ENCODE data around the gene THSD8.

Gene THSD8

DNA sequence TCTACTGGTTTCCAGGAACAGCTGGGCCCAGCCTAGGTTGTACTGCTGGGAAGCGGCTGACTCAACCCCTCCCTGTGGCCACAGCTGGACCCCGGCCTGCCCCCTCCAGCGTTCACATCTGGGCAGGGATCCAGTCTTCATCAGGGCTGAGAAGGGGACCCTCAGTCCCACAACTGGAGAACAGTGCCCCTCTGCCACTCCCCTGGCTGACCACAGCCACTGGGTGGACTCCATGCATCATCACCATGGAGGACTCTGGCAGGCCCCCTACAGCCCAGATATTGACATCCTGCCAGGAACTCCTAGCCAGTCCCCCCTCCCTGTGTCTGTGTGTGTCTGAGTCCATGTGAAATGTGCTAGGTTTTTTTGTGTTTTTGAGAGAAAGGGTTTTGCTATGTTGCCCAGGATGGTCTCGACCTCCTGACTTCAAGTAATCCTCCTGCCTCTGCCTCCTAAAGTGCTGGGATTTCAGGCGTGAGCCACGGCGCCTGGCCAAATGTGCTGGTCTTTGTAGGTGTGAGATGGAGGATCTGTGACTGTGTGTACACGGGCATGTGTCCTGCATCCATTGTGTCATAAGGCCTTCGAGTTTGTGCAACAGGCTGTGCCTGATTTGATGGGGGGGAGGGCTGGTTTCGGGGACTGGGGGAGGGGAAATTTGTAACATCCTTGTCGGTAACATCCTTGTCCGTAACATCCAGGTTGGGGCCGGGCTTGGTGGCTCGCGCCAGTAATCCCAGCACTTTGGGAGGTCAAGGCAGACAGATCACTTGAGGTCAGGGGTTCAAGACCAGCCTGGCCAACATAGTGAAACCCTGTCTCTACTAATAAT lies 22.5 kb upstream of the THSD8 start:
- peak; percentile 74 for DNase-seq

DNA sequence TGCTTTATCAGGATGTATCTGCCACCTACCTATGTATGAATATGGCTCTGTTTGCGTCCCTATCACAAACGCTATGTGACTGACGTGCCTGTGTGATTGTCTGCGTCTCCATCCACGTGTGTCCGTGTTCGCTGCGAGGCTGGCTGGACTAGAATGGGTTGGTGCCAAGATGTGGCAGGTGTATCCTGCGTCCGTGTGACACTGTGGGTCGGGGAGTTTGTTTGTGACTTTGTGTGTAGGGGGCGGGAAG lies 19.8 kb upstream of the THSD8 start:
- no peak for DNase-seq

DNA sequence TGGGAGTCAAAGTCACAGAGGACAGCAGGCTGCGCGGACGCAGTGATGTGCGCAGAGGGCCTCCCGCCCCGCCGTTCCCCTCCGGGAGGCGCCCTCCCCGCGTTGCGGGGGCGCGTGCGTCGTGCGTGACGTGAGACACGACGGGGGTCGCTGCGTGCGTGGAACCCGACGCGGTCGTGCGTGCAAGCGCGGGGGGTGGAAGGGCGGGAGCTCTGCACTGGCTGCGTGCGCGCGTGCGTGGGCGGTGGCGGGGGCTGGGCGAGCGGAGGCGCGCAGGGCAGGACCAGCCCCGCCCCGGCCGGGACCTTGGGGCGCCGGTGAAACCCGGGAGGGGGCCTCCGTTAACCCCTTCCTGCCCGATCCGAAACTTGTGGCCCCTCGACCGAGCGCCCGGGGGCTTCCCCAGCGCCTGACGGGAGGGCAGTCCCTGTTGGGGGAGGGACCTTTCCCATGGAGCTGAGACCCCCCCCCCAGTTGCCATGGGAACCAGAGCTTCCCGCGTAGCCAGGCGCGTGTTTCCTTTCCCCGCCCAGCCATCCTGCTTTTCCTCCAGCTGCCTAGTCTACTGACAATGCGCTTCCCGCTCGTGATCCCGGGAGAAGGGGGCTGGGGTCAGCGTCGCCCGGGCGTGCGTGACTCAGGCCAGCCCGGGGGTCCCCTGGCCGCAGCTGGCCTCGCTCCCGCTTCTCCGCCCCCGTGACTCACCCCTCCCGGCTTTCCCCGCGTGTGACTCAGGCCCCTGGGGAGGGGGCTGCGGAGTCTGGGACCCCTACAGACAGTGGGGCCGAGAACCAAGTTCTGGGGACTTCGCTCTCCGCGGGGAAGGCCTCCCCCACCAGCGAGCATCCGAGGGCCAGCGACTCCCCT lies 19.2 kb upstream of the THSD8 start:
- peak; percentile 80 for DNase-seq

DNA sequence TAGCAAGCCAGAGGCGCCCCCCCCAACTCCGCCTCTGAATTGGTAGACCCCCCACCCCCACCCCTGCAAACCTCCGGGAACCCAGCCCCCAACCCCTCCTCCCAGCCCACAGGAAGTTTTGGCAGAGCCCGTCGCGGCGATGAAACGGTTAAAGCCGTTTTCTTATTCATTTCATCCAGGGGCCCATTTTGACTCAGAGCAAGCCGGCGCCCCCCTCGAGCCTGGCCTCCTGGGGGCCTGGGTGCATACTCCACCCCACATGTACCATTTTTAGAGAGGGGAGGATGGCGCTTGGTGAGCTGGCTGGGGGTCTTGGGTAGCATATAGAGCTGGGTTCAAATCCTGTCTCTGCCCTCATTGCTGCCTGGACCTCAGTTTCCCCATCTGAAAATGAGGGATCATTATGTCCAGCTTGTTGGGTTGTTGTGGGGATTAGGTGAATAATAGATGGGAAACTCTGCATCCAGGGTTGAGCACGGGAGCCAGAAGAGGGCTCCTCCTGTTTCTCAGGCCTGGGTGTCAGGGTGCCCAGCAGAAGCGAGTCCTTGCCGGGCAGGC lies 18.5 kb upstream of the THSD8 start:
- DNase-seq: no peak

DNA sequence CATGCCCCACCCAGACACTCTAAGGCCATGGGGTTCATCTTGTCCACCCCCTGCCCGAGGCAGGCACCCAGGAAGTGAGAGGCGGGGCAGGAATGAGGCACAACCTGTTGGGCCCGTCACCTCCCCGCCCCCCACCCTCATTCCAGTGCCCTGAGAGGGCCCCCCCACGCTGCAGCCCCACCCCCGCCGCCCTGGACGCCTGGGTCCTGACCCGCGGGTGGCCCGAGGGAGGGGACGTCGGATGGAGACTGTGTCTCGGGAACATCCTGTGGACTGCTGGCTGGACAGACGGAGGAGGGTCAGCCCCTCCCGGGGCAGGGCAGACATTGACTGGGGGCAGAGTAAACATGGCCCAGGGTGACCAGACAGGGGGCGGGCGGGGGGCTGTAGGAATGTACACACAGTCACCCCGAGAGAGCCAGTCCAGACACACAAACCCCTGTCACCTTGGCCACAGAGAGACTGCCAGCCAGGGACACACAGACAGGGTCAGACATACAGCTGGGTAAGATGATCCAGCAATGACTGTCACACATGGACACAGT lies 17.9 kb upstream of the THSD8 start:
- DNase-seq: peak; percentile 47

DNA sequence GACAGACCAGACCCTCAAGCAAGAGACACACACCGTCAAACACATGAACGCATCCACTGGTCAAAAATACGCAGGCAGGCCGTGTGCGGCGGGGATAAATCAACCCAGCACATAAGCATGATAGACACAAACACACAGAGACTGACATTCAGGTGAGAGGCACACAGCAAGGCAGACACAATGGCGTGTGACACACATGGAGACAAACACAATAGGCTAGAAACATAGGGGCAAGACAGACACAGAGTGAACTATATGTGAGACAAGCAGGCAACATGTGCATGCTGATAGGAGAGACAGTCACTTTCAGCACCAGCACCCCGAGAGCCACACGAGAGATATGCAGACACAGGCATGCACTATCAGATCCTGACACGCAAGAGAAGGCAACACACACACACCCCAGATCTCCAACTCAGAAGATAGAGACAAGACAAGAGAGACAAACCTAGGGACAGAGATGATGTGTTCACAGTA lies 17.4 kb upstream of the THSD8 start:
- no peak for DNase-seq

DNA sequence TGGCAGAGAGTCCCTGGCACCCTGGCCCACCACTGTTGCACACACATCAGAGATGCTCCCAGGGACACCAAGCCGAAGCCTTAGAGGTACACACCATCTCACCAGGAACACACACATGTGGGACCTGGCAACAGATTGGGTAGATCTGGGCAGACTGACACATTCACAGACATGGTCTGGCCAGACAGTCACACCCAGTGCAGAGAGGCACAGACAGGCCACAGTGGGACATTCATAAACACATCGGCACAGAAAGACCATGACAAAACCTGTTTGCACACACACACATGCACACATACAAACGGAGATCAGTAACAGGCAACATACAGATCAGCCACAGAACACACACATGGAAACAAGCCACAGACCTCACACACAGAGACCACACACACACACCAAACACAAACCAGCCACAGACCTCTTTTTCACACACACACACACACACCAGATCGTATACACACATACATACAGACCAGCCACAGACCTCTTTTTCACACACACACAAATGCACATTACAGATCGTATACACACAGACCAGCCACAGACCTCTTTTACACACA lies 16.9 kb upstream of the THSD8 start:
- DNase-seq: no peak

DNA sequence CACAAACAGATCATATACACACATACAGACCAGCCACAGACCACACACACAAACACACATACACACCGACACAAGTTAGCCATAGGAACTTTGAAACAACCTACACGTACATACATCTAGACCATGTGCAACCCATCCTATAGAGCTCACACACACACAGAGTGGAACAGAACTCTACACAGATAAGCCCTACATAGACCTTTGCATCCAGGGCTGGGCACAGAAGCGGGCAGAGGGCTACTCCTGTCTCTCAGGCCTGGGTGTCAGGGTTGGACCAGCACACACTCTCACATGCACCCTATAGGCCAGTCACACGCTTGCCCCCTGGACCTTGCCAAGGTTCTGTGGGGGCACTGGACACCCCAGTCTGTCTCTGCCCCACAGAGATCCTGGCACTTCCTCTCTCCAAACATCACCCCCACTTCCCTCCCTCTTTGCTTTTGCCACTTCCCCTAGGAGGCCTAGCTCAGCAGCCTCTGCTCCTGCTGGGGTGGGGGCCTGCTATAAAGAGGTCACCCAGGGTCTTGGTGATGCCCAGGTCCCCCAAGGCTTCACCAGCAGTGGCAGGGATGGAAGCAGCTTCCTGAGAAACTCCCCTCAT lies 16.3 kb upstream of the THSD8 start:
- no peak for DNase-seq

DNA sequence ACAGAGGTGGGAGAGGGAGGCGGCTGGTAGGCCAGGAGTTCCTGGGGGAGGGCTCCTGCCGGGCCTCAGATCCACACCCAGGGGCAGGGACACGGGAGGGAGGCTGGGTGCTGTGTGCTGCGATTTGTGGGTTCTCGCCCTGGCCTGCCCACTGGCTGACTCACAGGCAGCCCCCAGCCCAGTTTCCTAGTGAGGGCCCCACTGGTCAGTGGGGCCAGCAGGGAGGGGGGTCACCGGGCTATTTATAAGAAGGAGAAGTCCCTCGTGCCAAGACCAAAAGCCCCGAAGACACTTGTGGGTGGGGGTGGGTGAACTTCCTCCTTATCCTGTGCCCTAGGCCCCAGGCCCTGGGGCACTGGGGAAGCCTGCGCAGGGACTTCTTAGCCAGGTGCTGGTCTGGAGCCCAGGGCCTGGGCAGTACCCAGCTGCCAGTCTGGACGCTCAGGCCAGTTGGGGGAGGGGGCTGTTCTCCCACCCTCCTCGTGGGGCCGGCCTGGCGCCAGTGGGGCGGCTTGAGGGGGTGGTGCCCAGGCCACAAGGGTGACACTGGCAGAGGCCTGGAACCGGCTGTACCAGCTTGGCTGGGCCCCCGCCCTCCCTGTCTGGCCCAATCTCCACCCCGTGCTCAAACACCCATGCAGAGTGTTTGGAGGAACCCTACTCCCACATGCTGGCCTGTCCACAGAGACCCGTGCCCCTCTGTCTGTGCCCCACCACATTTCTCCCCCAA lies 15.6 kb upstream of the THSD8 start:
- DNase-seq: no peak

DNA sequence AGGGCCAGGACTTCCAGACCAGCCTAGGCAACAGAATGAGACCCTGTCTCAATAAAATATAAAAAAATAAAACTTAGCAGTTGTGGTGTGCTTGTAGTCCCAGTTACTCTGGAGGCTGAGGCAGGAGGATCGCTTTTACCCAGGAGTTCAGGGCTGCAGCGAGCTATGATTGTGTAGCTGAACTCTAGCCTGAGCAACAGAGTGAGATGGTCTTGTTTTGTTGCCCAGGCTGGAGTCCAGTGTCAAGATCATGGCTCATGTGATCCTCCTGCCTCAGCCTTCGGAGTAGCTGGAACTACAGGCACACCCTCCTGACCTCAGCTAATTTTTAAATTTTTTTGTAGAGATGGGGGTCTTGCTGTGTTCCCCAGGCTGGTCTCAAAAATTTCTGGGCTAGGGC lies 14.9 kb upstream of the THSD8 start:
- no peak for DNase-seq

DNA sequence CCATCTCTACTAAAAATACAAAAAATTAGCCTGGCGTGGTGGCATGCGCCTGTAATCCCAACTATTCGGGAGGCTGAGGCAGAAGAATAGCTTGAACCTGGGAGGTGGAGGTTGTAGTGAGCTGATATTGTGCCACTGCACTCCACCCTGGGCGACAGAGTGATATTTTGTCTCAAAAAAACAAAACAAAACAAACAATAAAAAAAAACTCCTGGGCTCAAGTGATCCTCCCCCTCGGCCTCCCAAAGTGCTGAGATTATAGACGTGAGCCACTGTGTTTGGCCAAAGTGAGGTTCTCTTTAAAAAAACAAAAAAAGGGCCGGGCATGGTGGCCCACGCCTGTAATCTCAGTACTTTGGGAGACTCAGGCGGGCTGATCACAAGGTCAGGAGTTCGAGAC lies 14.4 kb upstream of the THSD8 start:
- DNase-seq: no peak

DNA sequence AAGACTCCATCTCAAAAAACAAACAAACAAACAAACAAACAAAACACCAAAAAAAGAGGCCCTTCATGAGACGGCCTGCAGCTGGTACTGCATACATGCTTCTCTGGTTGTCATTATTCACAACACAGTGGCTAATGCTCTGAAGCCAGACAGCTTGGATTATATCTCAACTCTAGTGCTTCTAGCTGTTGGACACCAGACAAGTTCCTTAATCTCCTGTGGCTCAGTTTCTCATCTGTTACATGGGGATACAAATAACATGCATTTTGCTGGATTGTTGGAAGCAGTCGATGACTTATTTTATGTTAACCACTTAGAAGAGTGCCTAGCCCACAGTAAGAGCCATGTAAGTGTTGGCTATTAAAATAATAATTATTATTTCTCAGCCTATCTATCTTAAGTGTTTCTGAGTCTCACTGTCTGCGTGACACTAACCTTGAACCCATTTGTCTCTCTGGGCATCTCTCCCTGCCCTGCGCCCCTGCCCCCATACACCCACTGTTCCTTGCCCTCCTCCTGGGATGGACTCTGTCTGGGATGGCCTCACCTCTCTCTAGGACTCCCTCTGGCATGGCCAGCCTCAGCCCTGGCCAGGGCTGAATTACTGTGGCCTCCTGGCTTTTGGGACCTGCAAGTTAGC lies 13.7 kb upstream of the THSD8 start:
- DNase-seq: no peak

DNA sequence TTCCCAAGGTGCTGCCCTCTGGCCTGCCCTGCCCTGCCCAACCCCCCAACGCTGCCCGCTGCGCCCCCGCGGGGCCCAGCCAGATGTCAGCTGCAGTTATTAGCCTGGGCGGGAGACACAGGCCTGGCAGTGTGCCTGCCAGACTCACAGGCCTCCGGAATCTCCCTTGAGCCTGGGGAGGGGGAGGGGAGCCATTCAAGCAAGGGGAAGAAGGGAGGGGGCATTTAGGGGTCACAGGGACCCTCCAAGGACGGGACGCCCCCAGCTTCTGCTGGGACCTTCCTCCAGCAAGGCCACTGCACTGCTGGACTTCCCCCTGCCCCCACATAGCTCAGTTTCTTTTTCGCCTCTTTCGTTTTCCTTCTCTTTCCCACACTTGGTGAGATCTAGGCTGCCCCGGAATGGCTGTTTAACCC lies 13.2 kb upstream of the THSD8 start:
- DNase-seq: peak; percentile 77

DNA sequence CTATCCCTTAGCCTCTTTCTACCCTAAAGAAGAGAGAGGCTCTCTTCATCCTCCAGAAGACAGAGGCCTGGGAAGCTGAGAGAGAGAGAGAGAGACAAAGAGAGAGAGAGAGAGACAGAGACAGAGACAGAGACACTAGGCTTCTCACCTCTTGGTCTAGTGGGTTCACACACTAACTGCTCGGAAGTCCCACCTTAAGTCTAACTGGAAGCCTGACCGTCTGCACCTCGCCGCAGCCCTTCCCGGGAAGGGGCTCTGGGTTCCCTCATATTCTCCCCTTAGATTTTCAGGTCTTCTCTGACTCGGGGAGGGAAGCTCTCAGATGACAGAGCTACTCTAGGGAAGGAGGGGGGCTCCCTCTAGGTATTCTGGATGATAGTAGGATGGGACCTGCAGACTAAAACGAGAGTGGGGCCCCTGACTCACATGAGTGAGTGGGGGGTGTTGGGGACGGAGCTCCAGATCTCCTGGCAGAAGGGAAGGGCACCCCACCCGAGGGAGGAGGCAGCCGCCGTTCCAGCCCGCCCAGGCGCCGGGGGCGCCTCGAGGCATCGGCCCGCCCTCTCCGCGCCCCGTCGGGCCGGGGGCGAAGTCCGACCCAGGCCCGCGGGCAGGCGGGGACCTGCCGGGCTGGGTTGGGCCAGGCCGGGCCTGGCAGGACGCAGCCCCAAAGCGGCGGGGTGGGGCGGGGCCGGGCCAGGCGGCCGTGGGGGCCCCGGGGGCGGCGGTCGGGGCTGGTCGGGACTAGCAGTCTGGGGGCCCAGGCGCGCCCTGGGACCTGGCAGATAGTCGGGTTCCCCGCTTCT lies 12.6 kb upstream of the THSD8 start:
- DNase-seq: peak; percentile 41

DNA sequence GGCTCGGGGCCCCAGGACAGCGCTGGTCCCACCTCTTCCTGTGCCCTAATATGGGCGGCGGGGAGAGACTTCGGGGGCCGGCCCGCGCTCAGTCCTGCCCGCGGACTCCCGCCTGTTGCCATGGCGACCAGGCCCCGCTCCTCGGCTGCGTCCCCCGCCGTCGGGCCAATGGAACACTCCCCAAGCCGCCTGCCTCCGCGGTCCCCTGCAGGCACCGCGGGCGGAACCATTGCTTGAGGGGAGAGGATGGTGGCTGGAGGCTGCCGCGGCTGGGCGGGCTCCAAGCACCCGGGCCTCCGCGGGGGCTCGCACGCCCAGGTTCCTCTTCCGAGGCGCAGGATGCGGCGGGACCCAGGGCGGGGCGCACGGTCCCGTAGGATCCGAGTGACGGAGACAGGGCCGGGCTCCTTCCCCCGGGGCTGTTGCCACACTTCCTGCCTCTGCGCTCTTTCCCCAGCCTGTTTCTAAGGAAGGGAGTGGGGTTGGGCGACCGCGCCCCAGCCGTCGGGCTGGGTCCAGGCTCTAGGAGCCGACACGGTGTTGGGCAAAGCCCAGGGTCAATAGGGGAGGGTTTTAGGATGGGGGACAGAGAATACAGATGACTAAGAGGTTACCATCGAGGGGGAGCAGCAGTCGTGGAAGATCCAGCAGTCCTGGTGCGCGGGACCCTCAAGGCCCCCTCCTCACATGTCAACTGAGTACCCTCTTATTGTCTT lies 11.8 kb upstream of the THSD8 start:
- peak; percentile 97 for DNase-seq

DNA sequence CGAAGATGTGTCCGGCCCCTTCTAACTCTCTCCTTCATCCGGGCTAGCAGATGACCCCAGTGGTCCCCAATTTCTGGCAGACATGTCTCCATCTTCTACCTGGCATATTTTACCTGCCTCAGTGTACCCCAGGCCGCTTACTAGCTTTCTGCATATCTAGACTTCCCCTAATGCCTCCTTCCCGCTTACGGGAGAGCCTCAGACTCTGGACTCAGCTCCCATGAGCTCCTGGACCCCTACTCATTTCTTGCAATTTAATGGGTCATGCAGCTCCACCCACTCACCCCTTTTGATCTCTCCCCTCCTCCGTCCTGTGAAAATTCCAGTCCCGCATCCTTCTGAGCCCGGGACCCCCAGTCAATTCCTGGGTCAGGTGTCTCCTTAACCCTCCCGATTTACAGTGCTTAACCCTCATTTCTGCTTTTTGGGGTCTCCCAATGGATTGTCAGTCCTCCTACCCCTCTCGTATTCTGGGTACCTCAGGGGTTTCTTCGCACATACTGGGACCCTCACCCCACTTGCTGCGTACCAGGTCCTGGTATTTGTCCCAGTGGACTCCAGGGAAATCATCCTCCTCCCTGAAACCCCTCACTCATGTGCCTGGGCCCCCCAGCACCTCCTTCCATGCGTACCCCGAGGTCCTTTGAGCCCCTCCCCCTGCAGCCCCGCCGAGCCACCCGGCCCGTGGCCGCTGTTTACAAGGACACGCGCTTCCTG lies 11.1 kb upstream of the THSD8 start:
- DNase-seq: peak; percentile 25

DNA sequence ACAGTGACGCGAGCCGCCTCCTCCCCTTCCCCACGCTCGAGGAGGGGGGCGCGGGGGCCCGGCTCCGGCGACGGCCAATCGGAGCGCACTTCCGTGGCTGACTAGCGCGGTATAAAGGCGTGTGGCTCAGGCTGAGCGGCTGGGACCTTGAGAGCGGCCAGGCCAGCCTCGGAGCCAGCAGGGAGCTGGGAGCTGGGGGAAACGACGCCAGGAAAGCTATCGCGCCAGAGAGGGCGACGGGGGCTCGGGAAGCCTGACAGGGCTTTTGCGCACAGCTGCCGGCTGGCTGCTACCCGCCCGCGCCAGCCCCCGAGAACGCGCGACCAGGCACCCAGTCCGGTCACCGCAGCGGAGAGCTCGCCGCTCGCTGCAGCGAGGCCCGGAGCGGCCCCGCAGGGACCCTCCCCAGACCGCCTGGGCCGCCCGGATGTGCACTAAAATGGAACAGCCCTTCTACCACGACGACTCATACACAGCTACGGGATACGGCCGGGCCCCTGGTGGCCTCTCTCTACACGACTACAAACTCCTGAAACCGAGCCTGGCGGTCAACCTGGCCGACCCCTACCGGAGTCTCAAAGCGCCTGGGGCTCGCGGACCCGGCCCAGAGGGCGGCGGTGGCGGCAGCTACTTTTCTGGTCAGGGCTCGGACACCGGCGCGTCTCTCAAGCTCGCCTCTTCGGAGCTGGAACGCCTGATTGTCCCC lies 10.4 kb upstream of the THSD8 start, which contains the start of gene JUNB:
Gene JUNB (plus strand): TSS at position 142 of the 706 bp plus-strand sequence. CDS start 286 bp downstream, at position 428.
- DNase-seq: peak; percentile 97

DNA sequence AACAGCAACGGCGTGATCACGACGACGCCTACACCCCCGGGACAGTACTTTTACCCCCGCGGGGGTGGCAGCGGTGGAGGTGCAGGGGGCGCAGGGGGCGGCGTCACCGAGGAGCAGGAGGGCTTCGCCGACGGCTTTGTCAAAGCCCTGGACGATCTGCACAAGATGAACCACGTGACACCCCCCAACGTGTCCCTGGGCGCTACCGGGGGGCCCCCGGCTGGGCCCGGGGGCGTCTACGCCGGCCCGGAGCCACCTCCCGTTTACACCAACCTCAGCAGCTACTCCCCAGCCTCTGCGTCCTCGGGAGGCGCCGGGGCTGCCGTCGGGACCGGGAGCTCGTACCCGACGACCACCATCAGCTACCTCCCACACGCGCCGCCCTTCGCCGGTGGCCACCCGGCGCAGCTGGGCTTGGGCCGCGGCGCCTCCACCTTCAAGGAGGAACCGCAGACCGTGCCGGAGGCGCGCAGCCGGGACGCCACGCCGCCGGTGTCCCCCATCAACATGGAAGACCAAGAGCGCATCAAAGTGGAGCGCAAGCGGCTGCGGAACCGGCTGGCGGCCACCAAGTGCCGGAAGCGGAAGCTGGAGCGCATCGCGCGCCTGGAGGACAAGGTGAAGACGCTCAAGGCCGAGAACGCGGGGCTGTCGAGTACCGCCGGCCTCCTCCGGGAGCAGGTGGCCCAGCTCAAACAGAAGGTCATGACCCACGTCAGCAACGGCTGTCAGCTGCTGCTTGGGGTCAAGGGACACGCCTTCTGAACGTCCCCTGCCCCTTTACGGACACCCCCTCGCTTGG lies 9.6 kb upstream of the THSD8 start:
- DNase-seq: peak; percentile 68

Measured in EL (cell line).